Esophagus muscularis mucosa (tissue), 4 donors: ENCODE measurements around the gene ZG16. TPM values are rescaled to one million over a fixed set of nuclear protein-coding genes. Genes with fewer than 3 reads are reported as not detected.
"Not testable (repeated sequence)": the region's sequence is repeated elsewhere in the genome, so short reads cannot be mapped to it uniquely, and the experiment has no call there.

Experiments
- DNase-seq: peaks from one replicate; pipeline ENCODE4 v3.0.0-alpha.2; 2017; ENCODE audit errors: extremely low spot score
- H3K27ac ChIP-seq, 4 donors: fragments of 200-600 bp; sonication (generic); replicated peaks in 1 of 4; 1 replicate in 3 of 4; 2 replicates in 1 of 4; pipeline ENCODE4 v1.5.1; 2016 to 2019; ENCODE audit warnings: mild to moderate bottlenecking in 1 of 4
- H3K27me3 ChIP-seq, 4 donors: fragments of 200-600 bp; sonication (generic); one replicate each; pipeline versions ENCODE4 v1.5.1 to v1.6.0; 2016 to 2019
- H3K36me3 ChIP-seq, 4 donors: fragments of 200-600 bp; sonication (generic); one replicate each; pipeline ENCODE4 v1.5.1; 2016 to 2019
- H3K4me1 ChIP-seq, 4 donors: fragments of 200-600 bp; sonication (generic); one replicate each; pipeline ENCODE4 v1.5.1; 2016 to 2019
- H3K4me3 ChIP-seq, 4 donors: fragments of 200-600 bp; sonication (generic); 1 replicate in 2 of 4; 2 replicates in 2 of 4; pipeline ENCODE4 v1.5.1; 2016 to 2019; ENCODE audit warnings: mild to moderate bottlenecking in 4 of 4, moderate library complexity in 1 of 4
- H3K9me3 ChIP-seq, 4 donors: fragments of 200-600 bp; sonication (generic); 1 replicate in 3 of 4; 2 replicates in 1 of 4; pipeline ENCODE4 v1.5.1; 2016 to 2019
- CTCF ChIP-seq, 3 experiments: fragments of 200-600 bp in 2 of 3; fragments of 450-650 bp in 1 of 3; sonication (generic) in 2 of 3; IDR thresholded peaks; one replicate each; pipeline ENCODE4 v1.5.1; 2017 to 2019; ENCODE audit warnings: antibody characterized with exemption in 3 of 3, mild to moderate bottlenecking in 2 of 3, moderate library complexity in 1 of 3
- EP300 ChIP-seq: sonication (generic); formaldehyde crosslinking; IDR thresholded peaks from one replicate; pipeline ENCODE4 v1.6.1; 2017; ENCODE audit warnings: antibody characterized with exemption
- POLR2A ChIP-seq: fragments of 450-650 bp; IDR thresholded peaks from one replicate; pipeline ENCODE4 v1.6.1; 2017; ENCODE audit warnings: antibody characterized with exemption, moderate library complexity, mild to moderate bottlenecking, low read depth
- POLR2AphosphoS5 ChIP-seq, 2 donors: sonication (generic); formaldehyde crosslinking; IDR thresholded peaks; one replicate each; pipeline ENCODE4 v1.6.1; 2017; ENCODE audit warnings: antibody characterized with exemption in 2 of 2
- WGBS: methylation state at CpG from one replicate; pipeline ENCODE4 v1.1.5; 2018; 5-methylcytosine and 5-hydroxymethylcytosine counted together
- intact Hi-C: fragments of 100-400 bp; cut with DNase I; formaldehyde crosslinking; loops from one replicate; pipeline ENCODE4 v1.15.1; 2023
- total RNA-seq, 4 donors: library from RNA; depleted of rRNA; stranded (reverse); fragments of >200 nt; gene quantifications; one replicate each; pipeline versions ENCODE4 v1.1.0 to v1.2.1, GENCODE V29; 2016

The ZG16 gene
- total RNA-seq, 4 donors from 2014 or later = 0.23 TPM; not detected in 3

- intact Hi-C loops = loop anchor here (10.0 kb wide), 1 partner anchor 49 kb away; no protein-coding TSS in a partner anchor
- H3K4me1 ChIP-seq = no peaks in the 10 kb centered on the region
- H3K36me3 ChIP-seq = no peaks in the 10 kb centered on the region
- no peaks in the 10 kb centered on the region for H3K9me3 ChIP-seq
- TF ChIP-seq EP300 = no peak
- TF ChIP-seq POLR2A = no peak
- TF ChIP-seq POLR2AphosphoS5 (IDR thresholded peaks at IDR 0.05) = no peak
- TF ChIP-seq CTCF (IDR thresholded peaks at IDR 0.05) = no peak
- H3K27ac ChIP-seq = no peak overlapping the region
- no peak overlapping the region for H3K4me3 ChIP-seq
- WGBS = 45% methylated on average over 5 of the region's 5 CpGs
- DNase-seq = no peak
- peaks cover 0 to 27% (median 0%) of the 10 kb centered on the region in 4 donors for H3K27me3 ChIP-seq
These were observed 41.9 kb upstream of the ZG16 start for GRCh38 chr16:29736112-29736511.

- H3K9me3 ChIP-seq = no peaks in the 10 kb centered on the region
- H3K27me3 ChIP-seq = peaks cover 0 to 27% (median 0%) of the 10 kb centered on the region in 4 donors
- no peaks in the 10 kb centered on the region for H3K4me1 ChIP-seq
- H3K36me3 ChIP-seq = no peaks in the 10 kb centered on the region
- 80% methylated on average over 6 of the region's 6 CpGs for WGBS
- TF ChIP-seq POLR2AphosphoS5 (IDR thresholded peaks at IDR 0.05) (no peak), EP300 (no peak)
- intact Hi-C loops = loop anchor here (10.0 kb wide), 1 partner anchor 48 kb away; no protein-coding TSS in a partner anchor
- DNase-seq = no peak
- no peak overlapping the region for H3K27ac ChIP-seq
- no peak overlapping the region for H3K4me3 ChIP-seq
These were observed 41.3 kb upstream of the ZG16 start for GRCh38 chr16:29736764-29737163.

GRCh38 chr16:29737713-29738112 is 40.3 kb upstream of the ZG16 start:
- peaks cover 0 to 25% (median 0%) of the 10 kb centered on the region in 4 donors for H3K27me3 ChIP-seq
- no peaks in the 10 kb centered on the region for H3K36me3 ChIP-seq
- no peaks in the 10 kb centered on the region for H3K9me3 ChIP-seq
- H3K27ac ChIP-seq = no peak overlapping the region
- WGBS = 64% methylated on average over 5 of the region's 5 CpGs
- DNase-seq = no peak
- intact Hi-C loops = loop anchor here (10.0 kb wide), 1 partner anchor 47 kb away; no protein-coding TSS in a partner anchor
- H3K4me1 ChIP-seq = no peaks in the 10 kb centered on the region
- TF ChIP-seq POLR2AphosphoS5 (IDR thresholded peaks at IDR 0.05) (no peak), POLR2A (no peak), CTCF (IDR thresholded peaks at IDR 0.05) (no peak), EP300 (no peak)
- no peak overlapping the region for H3K4me3 ChIP-seq

GRCh38 chr16:29738514-29738913 is 39.5 kb upstream of the ZG16 start:
- 73% methylated on average over 2 of the region's 2 CpGs for WGBS
- Histone ChIP-seq H3K27me3 (peaks cover 0 to 17% (median 0%) of the 10 kb centered on the region in 4 donors), H3K4me1 (no peaks in the 10 kb centered on the region), H3K4me3 (no peak overlapping the region), H3K27ac (no peak overlapping the region), H3K9me3 (no peaks in the 10 kb centered on the region), H3K36me3 (no peaks in the 10 kb centered on the region)
- DNase-seq = no peak
- intact Hi-C loops = loop anchor here (10.0 kb wide), 1 partner anchor 46 kb away; no protein-coding TSS in a partner anchor
- TF ChIP-seq POLR2A (no peak), POLR2AphosphoS5 (IDR thresholded peaks at IDR 0.05) (no peak), CTCF (IDR thresholded peaks at IDR 0.05) (no peak), EP300 (no peak)

- intact Hi-C loops = loop anchor here (10.0 kb wide), 1 partner anchor 45 kb away; no protein-coding TSS in a partner anchor
These were observed 38.0 kb upstream of the ZG16 start for GRCh38 chr16:29739927-29740629.

GRCh38 chr16:29740630-29741015 is 37.4 kb upstream of the ZG16 start:
- H3K27ac ChIP-seq, H3K4me3 ChIP-seq, H3K4me1 ChIP-seq, H3K9me3 ChIP-seq, H3K27me3 ChIP-seq, intact Hi-C loops, DNase-seq, H3K36me3 ChIP-seq: not testable (repeated sequence)
- 80% methylated on average over 11 of the region's 11 CpGs for WGBS

More at GRCh38 chr16:29739927-29740629, 38.0 kb upstream of the ZG16 start:
- DNase-seq, H3K27me3 ChIP-seq, H3K36me3 ChIP-seq, H3K4me1 ChIP-seq, H3K4me3 ChIP-seq, H3K9me3 ChIP-seq, H3K27ac ChIP-seq: not testable (repeated sequence)
- 88% methylated on average over 6 of the region's 6 CpGs for WGBS
